GM10847 (cell line): ENCODE data around the gene ANKFY1.

Source experiments
- POLR2A ChIP-seq: IDR thresholded peaks from 2 replicates; pipeline ENCODE4 v1.6.1; 2011; ENCODE audit not compliant: insufficient read length; ENCODE audit errors: extremely low read depth

ANKFY1 gene

DNA sequence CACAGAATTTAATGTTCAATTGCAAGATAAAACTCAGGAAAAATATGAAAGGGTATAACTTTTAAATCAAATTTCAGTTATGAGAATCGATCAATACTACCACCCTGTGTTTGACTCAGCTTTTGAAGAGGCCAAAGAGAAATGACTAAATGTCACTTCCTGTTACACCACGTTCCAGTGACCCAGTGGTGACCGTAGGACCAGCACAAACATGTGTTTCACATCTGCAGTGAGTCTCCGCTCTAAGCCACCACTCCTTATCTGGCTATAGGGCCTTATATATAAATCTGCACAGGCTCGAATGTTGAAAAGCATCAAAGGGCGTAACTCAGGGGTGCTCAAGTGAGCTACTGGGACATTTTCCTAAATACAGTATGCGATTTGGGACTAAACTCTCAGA, 84.7 kb downstream of the ANKFY1 start:
- no peak for TF ChIP-seq POLR2A

DNA sequence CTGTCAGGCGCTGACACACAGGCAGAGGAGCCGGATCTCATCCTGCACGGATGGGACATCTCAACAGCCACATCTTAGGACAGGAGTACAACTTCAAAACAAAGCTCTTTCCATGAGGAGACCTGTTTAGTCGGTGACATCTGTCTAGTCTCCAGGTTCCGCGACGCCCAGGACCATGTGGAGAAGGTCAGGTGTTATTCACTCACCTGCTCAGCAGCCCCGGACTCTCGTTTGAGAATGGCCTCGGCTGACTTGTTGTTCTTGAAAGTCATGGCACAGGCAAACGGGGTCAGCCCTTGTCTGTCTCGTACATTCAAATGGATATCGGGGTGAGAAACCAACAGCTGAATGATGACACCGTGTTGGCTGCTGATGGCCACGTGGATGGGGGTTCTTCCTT, 85.1 kb downstream of the ANKFY1 start:
- no peak for TF ChIP-seq POLR2A

DNA sequence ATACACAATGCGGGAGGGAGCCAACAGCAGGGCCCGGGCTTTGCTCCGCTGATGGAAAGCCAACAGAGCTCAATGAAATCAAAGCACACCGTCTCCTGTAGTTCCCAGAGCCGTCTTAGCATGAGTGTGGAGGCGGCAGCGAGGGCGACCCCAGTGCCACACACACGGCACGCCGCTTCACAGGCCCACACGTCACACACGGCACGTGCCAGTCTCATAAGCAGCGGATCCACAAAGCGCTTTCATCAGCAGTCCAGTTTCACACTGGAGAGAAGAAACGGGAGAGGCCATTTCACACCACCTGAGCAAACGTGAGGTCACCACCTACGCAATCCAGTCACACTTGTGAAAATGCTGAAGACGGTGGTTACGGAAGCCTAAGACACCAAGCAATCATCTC, 86.0 kb downstream of the ANKFY1 start:
- no peak for TF ChIP-seq POLR2A

DNA sequence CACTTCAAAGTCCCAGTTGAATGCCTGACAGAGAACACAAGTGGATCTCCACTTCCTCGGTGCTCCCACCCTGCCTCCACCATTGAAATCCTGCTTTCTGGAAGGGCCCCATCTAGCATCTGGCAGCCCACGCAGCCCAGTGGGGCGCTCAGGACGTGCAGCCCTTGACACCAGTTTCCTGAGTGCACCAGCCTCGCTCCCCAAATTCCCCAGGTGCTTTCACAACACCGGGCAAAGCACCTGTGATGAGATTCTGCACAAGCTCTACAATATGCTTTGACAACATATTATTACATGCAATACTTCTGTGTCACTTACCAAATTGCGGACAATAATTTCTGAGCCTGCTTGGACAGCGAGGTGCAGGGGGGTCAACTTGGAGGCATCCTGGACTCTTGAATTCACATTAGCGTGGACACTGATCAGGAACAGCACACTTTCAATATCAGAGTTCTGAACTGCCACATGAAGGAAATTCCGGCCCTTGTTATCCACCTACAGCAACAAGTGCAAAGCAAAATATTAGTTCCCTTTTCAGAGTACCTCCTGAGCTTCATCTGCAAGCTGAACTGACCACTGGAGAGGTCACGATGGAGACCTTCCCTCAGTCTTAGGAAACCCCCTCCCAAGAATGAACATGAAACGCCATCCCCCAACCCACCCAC, 86.8 kb downstream of the ANKFY1 start:
- no peak for TF ChIP-seq POLR2A

DNA sequence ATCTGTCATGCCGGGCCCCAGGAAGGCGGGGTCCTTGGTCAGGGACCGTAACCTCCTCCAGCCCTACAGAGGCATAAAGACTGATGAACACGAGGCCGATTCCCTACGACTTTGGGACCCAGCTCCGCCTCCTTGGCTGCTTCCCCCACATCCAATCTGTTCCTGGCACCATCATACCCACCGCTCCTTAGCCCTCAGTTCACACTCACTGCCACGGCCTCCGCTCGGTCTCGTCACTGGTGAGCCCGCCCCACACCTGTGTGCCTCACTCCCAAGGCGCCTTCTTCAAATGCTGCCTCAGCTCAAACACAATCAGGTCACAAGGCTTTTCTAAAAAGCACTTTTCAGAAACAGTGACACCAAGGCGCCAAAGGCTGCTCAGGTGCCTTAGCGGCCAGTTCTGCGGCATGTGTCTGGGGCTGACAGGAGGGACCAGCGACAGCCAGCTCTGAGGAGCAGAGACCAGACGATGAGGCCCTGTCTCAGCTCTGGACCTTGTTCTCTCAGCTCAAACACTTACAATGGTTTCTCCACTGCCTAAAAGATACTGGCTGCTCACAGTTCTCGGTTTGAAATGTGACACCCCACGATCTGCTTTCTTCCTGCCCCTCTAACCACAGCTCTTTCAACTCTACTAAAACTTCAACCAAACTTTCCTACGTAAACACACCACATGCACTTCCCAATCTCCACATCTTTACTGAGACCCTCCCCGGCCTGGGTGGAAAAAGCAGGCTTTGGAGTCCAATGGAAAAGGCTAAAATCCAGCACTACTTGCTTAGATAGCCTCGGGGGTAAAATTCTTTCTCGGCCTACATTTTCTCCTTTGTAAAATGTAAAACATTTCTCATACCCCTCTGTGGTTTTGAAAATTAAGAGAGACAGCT, 87.6 kb downstream of the ANKFY1 start:
- no peak for TF ChIP-seq POLR2A

DNA sequence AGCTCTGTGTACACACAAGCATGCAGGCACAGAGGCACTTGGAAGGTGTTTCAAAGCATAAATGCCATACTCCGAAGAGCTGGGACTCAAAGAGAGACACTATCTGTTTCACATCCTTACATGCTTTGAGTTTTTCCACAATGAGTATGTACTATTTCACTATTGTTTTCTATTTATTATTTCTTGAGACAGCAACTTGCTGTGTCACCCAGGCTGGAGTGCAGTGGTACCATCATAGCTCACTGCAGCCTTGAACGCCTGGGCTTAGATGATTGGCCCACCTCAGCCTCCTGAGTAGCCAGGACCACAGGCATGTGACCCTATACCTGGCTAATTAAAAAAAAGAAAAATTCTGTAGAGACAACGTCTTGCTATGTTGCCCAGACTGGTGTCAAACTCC, 89.2 kb downstream of the ANKFY1 start:
- TF ChIP-seq POLR2A: no peak

DNA sequence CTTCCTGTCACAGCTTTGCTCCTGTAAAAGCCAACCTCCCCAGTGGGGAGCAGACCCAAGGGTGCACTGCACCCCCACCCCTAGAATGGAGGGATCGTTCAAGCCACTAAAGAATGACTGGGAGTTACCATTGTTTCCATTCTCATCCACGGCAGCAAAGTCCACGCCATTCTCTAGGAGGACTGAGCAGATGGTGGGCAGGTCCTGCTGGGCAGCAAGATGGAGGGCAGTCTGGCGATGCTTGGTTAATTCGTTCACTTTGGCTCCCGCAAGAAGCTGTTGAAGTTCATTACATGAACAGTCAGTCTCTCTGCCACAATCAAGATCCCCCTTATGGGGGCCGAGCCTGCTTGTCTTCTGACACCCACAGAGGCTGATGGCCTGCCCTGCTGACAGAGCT, 90.0 kb downstream of the ANKFY1 start:
- no peak for TF ChIP-seq POLR2A

DNA sequence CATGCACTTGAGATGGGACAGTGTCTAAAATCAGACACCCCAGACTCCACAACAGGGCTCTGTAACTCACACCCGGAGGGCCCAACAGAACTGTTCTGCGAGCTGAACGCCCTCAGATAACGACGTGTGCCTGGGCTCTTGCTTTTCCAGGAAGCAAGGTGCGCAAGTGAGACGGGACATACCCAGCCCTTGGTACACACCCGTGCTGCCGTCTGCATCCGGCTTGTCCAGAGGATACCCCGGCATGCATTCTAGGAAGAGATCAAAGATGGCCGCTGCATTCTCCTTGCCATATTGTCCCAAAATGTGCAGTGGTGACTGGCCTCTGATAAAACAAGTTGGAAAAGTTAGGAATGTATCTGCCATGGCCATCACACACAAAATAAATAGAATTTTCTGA, 91.4 kb downstream of the ANKFY1 start:
- no peak for TF ChIP-seq POLR2A

DNA sequence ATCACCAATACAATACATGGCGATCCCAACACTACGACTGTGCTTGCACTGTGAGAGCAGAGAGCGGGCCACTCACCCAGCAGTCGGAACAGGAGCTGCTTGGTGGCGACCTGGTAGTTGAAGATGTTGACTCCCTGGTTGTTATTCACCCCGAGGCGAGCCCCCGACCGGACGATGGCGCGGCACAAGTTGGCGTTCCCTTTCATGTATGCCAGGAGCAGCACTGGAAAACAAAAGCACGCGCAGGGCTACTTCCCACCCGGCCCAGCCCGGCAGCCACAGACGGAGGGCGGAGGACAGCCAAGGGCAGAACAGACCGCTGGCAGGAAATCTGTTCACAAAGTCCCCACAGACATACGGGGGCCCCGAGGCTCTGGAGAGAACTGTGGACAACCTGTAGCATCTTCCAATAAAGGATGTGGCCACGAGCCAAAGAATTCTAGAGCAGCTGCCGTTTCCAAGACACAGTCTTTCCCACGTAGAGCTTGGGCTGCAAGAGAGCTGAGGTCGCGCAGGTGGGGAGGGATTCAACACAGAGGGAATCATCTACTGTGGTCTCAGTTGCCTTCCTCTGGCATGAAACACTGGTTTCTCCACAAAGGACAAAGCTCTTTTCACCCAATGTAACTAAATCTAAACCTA, 93.0 kb downstream of the ANKFY1 start:
- TF ChIP-seq POLR2A: no peak

DNA sequence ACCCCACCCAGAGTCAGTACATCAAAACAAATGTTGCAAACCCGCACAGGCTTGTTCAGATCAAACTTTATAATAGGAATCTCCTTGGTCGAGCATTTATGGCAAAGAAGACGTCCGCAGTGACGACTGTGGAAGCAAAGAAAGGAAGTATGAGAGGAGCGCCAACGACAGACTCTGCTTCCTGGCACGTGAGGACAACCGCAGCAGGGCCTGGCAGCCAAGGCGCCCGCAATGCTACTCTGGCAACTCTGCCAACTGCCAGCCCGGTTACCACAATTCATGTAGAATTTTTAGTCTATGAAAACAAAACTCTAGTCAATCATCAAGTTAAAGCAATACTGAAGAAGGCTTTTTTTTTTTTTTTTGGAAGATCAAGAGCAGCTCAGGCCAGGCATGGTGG, 96.0 kb downstream of the ANKFY1 start:
- no peak for TF ChIP-seq POLR2A

DNA sequence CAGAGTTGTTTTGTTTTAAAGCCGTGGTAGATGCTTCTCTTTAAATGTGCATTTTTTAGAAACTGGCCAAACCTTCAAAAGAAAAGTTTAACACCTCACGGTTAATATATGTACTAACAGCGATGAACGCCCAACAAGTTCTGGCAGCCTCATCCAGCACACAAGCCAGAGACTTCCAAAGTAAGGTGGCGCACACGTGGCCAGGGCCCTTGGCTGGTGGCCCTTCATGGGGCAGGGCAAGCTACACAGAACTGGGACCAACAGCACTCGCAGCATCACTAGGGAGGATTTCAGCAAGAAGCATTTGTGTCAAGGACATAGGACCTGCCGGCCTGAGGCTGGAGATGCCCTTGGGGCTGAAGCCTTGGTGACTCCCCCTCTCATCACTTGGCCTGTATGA, 97.4 kb downstream of the ANKFY1 start:
- no peak for TF ChIP-seq POLR2A

DNA sequence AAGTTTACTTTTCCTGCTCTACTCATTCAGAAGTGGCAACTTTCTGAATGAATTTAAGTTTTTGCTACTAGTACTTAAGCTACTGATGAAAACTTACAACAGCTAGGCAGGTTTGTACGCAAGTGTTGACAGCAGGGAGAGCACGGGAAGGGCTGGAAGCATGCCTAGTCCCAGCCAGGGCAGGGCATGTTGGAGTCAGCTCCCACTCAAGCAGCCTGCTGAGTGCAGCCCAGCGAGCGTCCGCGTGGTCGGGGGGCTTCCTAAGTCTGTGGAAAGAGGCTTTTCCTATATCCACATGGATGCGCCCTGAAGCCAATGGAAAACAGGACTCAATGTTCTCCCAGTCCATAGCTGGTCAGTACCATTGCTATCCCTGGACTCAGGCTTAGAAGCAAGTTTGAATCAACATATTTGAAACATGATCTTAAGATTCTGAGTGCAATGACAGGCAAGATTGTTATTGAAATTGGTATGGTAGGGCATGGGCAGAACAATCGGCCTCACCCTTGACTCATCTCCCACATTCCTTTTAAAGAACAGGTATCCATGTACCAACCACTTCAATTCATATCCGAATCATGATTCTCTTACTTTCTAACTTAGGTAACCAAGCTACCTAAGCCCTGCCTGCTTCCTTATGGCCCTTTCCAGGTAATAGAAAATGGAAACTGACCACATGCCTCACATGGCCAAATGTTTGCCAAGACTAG, 98.3 kb downstream of the ANKFY1 start:
- no peak for TF ChIP-seq POLR2A

DNA sequence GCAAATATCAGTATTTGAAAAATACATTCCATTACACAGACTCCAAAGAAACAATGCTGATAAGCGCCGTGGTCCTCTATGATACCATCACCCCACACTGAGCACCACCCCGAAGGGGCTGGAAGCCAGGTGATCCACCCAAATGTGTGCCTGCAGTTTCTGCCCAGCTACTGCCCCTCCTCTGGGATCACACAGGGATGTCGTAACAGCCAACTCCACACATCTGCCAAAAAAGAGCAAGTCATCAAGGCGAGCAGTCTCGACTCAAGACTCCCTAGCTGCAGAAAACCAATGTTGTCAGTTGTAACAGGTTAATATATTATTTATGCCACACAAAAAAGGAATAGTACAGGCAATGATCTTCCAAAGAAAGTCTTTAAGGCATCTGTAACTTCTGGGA, 99.8 kb downstream of the ANKFY1 start:
- no peak for TF ChIP-seq POLR2A

DNA sequence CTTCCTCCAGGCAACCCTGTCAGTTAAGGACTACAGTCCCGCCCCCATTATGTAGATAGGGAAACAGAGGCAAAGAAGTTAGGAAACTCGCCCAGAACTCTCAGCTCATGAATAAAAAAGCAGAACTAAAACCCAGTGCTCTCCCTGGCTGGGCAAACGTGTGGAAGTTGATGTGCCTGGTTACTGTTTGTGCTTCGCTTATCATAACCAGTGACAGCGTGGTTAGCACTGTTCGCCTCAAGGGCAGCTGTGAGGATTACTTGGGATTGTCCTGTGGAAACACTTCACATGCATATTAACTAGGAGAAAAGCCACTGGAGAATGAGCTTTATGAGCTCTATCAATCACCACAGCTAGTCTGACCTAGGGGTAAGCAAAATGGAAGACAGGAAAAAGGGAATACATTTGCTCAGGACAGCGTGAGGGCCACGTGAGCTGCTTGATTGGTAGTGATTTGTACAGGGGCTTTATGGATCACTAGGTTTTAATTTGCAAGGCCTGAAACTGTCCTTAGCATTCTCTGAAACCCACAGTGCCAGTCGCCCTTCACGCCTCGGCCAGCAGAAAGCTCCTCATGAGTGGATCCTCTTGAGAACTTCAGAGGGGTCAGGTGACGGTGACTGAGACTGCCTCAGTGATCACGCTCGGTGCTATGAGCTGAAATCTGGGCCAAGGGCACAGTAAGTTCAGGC, 100.9 kb downstream of the ANKFY1 start:
- no peak for TF ChIP-seq POLR2A

DNA sequence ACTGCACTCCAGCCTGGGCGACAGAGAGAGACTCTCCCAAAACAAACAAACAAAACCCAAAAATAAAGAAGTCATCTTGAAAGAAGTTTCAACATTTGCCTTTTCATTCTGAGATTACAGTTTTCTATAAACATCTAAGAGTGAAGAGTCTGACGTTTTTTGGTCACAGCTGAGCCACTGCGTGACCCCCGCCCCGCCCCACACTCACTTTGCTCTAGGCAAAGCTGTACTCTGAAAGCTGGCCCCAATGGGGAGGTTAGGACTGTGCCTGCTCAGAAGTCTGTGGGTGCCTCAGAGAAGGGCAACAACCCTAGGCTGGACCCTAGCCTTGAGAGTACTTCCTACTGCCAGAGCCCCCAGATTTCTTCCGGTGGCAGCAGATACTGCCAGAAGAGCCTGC, 101.5 kb downstream of the ANKFY1 start:
- no peak for TF ChIP-seq POLR2A
